ENCODE measurements around the gene LBX2.

Gene LBX2

DNA sequence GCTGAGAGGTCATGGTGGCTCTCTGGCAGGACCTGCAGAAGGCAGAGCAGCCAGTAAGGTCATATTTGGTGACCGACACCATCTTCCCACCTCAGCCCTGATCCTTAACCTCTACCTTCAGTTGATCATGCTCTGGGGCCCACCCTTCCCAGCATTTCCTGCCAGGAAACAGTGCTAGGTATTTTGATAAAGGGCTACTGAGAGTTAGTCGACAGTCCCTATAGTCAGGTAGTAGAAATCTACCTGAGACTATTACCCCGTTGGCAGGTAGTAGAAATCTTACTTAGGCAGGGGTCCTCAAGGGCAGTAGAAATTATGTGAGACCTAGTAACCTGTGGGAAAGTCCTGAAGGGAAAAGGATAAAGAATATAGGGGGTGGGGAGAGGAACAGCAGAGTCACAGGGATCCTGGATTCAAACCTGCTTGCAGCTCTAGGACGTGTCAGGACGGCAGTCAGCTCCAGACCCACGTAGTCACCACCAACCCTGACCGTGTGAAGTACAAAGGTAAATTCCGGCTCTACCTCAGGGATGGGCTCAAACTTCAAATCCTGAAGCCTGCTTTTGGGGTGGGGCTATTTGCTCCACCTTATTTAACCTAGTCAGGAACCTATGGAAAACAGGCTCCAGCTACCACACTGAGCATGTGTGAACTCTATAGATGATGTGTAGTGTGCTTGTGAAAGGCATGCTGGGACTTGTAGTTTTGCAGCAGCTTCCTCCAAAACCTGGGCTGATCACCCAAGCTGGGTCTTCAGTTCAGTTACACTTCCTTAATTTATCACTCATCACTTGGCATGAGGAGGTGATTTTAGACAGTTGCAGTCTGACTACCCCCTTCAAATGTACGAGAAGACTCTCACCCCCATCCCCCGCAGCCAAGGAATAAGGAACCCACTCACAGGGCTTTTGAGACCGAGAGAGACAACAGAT lies 26.6 kb upstream of the LBX2 start, which contains the start of gene DQX1:
TSS of gene DQX1 (minus strand) at position 515 of the 932 bp plus-strand sequence. CDS start at position 13, 502 bp downstream.
- DNase-seq (ENCODE audit: low spot score): peak; percentile 64

DNA sequence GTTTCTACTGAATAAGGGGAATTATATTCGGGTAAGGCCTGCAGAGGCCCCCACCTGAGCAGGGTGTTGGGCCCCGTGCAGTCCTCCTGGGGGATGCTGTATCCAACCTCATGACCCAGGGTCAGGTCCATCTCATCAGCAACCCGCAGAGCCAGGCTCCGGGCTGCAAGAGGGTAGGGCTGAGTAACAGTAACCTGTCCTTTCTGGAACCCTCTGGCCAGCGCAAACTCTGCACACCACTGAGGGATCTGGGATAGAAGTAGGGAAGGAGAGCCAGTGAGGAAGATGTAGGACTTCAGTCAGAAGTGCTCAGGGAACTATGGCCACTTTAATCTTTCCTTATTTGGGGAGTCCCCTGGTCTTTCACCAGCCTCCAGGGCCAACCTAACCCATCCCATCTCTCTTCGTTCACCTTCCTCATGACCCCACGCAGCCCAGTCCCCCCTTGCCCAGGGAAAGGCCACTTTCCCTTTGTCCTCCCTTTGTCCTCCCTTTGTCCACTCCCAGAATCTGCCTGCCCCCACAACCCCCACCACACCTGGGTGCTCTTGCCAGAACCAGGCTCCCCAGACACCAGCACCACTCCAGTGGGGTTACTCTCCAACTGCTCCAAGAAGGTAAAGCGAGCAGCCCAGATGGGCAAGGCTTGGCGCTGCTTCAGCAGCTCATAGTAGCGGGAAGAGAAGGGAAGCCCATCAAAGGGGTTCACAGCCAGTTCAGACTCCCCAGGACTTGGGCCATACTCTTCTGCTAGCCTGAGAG lies 25.7 kb upstream of the LBX2 start:
- no peak for DNase-seq (ENCODE audit: low spot score)

DNA sequence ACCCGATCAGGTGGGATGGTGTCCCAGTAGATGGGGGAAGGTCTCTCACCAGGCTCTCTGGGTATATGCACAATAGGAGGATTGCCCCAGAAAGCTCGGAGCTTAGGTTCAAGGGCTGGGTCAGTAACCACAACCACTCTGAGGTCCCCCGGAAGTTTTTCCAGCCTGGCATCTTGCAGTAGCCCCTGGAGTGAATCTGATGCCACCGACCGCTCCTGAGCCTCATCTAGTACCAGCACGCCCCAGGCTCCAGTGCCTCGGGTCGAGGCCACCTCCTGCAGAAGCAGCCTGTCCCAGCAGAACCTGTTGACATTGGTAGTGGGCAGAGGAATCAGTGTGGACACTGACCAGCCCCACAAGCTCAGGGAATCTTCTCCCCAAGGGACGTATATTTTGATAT lies 24.6 kb upstream of the LBX2 start:
- DNase-seq (ENCODE audit: low spot score): no peak

DNA sequence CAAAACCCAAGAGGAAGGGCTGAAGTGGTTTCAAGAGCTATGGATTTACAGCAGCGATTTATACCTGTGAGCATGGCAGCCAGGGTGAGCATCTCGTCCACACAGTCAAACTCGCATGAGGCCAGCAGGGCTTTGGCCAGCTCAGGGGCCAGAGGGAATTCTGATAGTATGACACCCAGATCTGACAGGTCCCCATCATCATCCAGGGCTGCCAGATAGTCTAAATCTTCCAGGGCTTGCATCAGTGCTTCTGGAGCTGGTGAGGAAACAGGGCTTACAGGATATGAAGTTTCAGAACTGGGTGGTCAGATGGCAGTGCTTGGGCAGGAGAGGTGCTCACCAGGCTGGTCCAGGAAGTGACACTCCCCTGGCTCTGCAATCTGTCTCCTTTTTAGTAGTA lies 23.1 kb upstream of the LBX2 start:
- no peak for DNase-seq (ENCODE audit: low spot score)

- no peak for DNase-seq (ENCODE audit: low spot score)
These were observed 17.2 kb upstream of the LBX2 start for GRCh38 chr2:74516650-74517049.

- DNase-seq (ENCODE audit: low spot score): peak; percentile 19
These were observed 16.7 kb upstream of the LBX2 start for GRCh38 chr2:74515981-74516633.

DNA sequence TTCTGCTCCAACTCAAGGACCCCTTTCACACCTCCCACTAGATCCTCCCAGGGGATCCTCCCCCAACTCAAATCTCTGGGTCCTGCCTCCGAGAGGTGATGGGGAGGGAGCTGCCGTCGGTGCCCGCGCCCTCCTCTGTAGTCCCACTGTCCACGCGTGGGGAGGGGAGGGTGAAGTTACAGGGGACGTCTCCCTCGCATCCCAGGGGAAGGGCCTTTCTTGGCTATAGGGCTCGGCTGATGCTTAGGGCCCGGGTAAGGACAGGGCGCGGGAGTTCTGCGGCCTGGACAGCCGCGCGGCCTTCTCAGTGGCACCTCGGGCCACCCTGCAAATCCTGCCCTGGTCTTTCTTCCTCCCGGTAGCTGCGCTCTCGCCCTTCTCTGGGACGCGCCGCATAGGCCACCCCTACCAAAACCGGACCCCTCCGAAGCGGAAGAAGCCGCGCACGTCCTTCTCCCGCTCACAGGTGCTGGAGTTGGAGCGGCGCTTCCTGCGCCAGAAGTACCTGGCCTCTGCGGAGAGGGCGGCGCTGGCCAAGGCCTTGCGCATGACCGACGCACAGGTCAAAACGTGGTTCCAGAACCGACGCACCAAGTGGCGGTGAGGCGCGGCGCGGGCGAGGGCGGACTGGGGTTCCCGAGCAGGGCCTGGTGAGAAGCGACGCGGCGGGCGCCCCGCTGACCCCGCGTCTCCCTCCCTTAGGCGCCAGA lies 16.0 kb upstream of the LBX2 start:
- DNase-seq (ENCODE audit: low spot score): no peak

DNA sequence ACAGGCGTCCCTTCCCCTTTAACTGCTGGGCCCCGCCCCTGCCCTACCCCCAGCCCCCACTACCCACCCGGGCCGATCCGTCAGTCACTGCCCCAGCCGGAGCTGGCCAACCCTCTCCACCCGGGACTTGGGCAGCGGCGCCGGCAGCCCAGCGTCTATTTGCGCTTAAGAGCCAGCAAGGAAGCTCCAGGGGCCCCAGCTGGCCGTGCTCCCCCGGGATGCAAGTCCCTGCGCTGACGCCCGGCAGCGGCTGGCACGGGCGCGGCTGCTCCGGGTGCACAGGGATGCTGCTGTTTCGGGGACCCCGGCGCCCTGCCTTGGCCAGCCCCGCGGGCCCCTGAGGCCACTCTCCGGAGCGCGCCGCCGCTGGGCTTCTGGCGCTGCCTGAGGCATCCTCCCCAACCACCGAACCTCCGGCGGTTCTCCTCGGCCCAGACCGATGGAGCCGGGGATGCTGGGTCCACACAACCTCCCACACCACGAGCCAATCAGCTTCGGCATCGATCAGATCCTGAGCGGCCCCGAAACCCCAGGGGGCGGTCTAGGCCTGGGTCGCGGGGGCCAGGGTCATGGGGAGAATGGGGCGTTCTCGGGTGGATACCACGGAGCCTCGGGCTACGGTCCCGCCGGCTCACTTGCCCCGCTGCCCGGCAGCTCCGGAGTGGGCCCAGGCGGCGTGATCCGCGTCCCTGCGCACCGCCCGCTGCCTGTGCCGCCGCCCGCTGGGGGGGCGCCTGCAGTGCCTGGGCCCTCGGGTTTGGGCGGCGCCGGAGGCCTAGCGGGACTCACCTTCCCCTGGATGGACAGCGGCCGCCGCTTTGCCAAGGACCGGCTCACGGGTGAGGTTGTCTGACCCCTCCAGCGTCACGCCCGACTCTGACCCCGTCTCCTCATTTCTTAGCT lies 15.2 kb upstream of the LBX2 start, which contains the start of gene TLX2:
TSS of gene TLX2 (plus strand) at position 83 of the 903 bp plus-strand sequence. CDS start at position 440, 357 bp downstream.
- no peak for DNase-seq (ENCODE audit: low spot score)

DNA sequence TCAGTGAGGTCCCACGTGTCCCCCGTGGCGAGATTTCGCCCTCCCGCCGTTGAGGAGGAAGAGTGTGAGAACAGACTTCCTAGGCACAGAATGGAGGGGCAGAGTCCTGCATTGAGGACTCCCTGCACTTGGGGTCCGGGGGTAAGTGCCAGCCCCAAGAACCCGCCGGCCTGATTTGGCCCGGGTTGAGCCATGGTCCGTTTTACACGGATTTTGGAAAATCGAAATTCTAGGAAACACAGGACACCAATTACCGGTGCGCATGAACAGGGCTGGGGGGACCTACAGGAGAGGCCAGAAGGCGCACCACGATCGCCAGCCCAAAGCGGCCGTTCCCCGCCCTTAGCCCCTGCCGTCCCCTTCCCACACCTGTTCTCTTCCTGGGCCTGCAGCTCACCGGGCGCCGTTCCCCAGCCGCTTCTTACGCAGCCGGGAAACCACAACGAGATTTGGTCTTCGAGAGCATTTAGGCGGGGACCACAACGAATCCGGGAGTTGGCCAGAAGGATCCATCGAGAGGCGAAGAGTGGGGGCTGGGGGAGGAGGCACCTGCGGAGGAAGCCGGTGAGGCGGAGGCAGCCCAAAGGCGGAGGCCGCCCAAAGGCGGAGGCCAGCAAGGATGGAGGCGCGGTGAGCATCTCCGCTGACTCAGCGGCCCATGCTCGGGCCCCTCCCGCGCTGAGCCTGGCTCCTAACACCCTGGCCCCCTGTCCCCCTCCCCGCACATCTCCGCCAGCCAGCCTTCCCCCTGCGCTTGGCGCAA lies 14.4 kb upstream of the LBX2 start:
- DNase-seq (ENCODE audit: low spot score): no peak

DNA sequence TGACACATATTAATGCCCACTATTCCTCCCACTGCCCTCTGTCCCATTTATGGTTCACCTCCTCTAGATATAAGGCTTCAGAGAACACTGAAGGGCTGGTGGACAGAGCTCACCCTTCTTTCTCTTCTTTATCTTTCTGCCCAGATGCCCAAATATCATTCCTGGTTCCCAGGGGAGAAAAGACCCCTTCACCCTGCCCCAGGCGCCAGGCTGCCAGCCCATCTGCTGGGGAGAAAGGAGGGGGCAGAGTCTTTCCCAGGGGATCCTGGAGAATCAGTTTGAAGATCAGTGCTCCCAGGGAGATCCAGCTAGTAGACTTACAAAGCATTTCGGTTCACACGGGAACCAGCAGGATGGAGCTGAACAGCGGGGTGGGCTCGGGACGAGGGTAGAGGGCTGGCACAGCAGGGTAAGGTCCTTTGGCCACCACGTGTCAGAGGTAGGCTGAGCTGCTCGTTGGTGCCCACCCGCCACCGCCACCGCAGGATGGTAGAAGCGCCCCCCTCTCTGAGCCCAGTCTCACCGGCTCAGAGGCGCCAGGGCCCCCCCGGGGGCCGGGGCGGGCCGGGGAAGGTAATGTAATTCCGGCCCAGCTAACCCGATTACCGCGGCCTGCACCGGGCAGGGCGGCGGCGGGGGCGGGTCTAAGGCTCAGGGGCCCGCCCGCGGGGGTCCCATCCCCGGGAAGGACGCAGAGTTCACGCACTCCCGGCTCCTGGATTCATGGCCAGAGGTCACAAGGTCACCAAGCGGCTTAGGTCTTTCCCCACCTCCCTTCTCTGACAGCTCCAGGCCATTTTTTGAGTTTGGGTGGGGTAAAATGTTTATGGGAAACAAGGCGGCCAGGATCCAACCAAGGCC lies 13.6 kb upstream of the LBX2 start:
- no peak for DNase-seq (ENCODE audit: low spot score)

- DNase-seq (ENCODE audit: low spot score): no peak
These were observed 11.9 kb upstream of the LBX2 start for GRCh38 chr2:74511104-74511989.

GRCh38 chr2:74510272-74510671 lies 10.9 kb upstream of the LBX2 start:
- no peak for DNase-seq (ENCODE audit: low spot score)

DNA sequence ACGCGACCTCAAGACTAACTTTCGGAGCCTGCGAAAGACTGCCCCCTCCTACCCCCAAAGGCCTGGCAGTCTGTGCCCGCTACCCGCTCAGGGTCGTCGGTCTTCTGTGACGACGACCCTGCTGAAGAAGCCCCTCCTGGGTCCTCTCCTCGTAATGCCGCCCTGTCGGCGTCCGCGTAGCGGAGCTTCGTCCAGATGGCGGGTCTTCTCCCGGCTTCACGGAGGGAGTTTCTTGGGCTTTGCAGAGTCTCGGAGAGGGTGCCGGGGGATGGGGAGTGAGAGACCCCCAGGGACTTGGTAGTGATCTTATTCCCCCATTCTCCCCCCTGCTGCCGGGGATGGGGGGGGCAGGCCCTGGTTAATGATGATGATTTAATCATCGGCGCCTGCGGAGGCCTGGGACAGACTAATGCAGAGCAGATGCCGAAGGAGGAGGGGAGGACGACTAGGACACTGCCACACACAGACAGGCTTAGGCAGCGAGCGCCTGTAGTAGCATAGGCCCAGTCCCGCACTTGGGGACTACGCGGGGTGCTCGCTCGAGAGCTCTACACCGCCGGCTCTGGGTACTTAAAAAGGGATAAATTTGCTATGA lies 8.6 kb upstream of the LBX2 start:
- DNase-seq (ENCODE audit: low spot score): peak; percentile 39

DNA sequence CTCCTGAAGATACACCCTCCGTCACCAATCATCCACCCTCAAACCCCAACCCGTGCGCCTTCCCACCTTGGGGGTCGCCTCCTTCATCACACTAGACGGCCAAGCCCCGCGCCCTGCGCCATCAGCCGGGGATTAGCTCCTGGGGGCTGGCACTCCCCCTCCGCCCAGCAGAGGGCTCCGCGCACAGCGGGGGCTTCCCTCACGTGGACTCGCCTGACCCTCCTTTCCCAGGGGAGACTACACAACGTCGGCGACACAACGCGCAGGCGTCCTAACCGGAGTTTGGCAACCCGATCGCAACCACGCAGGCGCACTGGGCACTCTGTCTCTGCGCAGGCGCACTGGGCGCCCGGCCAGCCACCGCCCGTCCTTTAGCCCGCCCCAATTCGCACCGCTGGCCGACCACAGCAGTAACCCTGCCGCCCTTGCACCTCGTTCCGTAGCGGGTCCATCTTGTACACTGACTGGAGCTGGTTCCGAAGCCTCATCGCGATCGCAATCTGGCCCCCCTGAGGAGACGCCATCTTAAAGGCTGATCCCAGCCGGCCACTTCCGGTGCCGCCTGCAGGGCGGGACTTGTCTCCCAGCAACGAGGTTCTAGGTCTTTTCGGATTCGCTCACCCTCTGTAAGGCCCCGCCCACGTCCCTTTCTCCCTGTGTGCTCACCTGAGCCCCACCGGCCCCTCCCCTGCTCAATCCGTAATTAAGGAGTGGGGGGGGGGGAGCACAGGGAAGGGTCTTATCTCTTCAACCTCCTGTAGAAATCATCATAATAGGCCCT lies 7.9 kb upstream of the LBX2 start, which contains the start of gene PCGF1:
TSS of gene PCGF1 (minus strand) at position 551 of the 781 bp plus-strand sequence. CDS start at position 524, 27 bp downstream.
- DNase-seq (ENCODE audit: low spot score): peak; percentile 98

DNA sequence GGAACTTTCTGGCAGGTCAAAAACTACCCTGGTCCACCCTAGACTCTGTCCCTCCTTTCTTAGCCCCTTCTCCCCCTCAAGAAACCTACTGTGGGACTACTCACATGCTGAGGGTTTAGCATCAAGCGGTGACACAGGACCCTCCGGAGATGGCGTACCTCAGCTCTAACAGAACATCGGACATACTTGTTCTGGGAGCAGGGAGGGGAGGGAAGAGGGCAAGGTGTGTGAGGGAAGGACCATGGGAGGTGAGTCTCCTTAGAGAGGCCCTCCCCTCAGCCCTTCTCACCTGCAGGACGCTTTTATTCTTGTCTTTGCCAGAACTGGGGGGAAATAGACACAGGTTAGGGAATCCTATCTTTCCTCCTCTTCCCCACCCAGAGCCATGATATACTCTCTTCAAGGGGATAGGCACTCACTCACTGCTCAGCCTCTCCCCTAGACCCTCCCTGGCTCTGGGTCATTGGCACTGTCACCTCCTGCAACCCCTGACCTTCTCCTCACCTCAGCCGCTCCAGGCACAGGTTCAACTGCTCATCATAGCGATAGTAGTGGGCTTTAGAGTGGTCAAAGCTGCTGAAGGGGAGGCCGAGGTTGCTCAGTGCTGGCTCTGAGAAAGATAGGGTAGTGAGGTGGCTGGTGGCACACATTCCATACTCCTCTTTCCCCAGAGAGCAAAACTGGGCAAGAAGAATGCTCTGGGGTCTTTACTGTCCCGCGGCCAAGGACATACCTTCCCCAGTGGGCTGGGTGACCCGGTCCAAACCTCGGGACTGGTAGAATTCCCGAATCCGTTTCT lies 6.2 kb upstream of the LBX2 start:
- no peak for DNase-seq (ENCODE audit: low spot score)

DNA sequence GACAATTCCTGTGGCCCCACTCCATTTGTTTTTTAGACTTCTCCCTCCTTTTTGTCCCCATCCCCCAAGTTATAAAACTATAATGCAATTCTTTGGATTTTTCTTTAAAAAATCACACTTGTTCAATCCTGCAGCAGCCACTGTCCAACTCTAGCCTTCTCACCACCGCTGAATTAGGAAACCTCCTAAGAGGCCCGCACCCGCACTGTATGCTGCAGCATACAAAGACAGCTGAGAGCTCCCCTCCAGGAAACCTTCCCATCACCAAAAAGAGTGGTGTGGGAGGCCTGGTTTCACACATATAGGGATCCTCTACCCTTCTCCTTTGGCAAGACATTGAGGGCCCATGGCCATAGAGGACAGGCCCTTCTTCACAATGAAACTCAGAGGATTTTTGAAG lies 5.2 kb upstream of the LBX2 start:
- no peak for DNase-seq (ENCODE audit: low spot score)
